ENCODE data around the gene GLIS1. TPM values are rescaled to one million over a fixed set of nuclear protein-coding genes. Genes with fewer than 3 reads are reported as not detected.
A peak's percentile ranks its signal among the peaks of the same experiment; 100 is the strongest.
"Not testable (repeated sequence)": the region's sequence is repeated elsewhere in the genome, so short reads cannot be mapped to it uniquely, and the experiment has no call there.

GLIS1 gene
- total RNA-seq, 1 donor from 2014 or later: 1.6 TPM

GRCh38 chr1:53558739-53559315 lies 180.1 kb downstream of the GLIS1 start:
- Mint-ChIP-seq H3K4me3 (no peak overlapping the region), H3K27ac (no peak overlapping the region), H3K36me3 (no peaks in the 10 kb centered on the region), H3K9me3 (no peaks in the 10 kb centered on the region), H3K27me3 (ENCODE audit: low read depth) (peaks cover 2% of the 10 kb centered on the region), H3K4me1 (peaks cover 10% of the 10 kb centered on the region)
- TF ChIP-seq CTCF (IDR thresholded peaks at IDR 0.05; ENCODE audit: unreplicated experiment): no peak
- peak in 1 of 2 experiments; percentile 3 for DNase-seq (ENCODE audit: low spot score in 2 of 2, unreplicated experiment in 2 of 2)

- Mint-ChIP-seq H3K27ac (no peak overlapping the region), H3K27me3 (ENCODE audit: low read depth) (peaks cover 6% of the 10 kb centered on the region), H3K36me3 (no peaks in the 10 kb centered on the region), H3K4me1 (peaks cover 4% of the 10 kb centered on the region), H3K4me3 (no peak overlapping the region), H3K9me3 (no peaks in the 10 kb centered on the region)
- DNase-seq (ENCODE audit: low spot score in 2 of 2, unreplicated experiment in 2 of 2): peak in 1 of 2 experiments; percentile 7
- no peak for TF ChIP-seq CTCF (IDR thresholded peaks at IDR 0.05; ENCODE audit: unreplicated experiment)
Observed at GRCh38 chr1:53557830-53558738, 180.9 kb downstream of the GLIS1 start.

- no peaks in the 10 kb centered on the region for H3K36me3 Mint-ChIP-seq
- H3K27ac Mint-ChIP-seq: no peak overlapping the region
- TF ChIP-seq CTCF (IDR thresholded peaks at IDR 0.05; ENCODE audit: unreplicated experiment): no peak
- peaks cover 6% of the 10 kb centered on the region for H3K27me3 Mint-ChIP-seq (ENCODE audit: low read depth)
- DNase-seq (ENCODE audit: low spot score in 2 of 2, unreplicated experiment in 2 of 2): peak in 1 of 2 experiments; percentile 5
- H3K9me3 Mint-ChIP-seq: no peaks in the 10 kb centered on the region
- no peak overlapping the region for H3K4me3 Mint-ChIP-seq
- peaks cover 3% of the 10 kb centered on the region for H3K4me1 Mint-ChIP-seq
Observed at GRCh38 chr1:53557369-53557768, 181.6 kb downstream of the GLIS1 start.

- Mint-ChIP-seq H3K36me3 (no peaks in the 10 kb centered on the region), H3K27me3 (ENCODE audit: low read depth) (peaks cover 6% of the 10 kb centered on the region), H3K4me3 (no peak overlapping the region), H3K27ac (no peak overlapping the region), H3K4me1 (no peaks in the 10 kb centered on the region), H3K9me3 (no peaks in the 10 kb centered on the region)
- TF ChIP-seq CTCF (IDR thresholded peaks at IDR 0.05; ENCODE audit: unreplicated experiment): no peak
- DNase-seq (ENCODE audit: low spot score in 2 of 2, unreplicated experiment in 2 of 2): no peak
Observed at GRCh38 chr1:53556657-53557227, 182.2 kb downstream of the GLIS1 start.

GRCh38 chr1:53555620-53556326 lies 183.2 kb downstream of the GLIS1 start:
- DNase-seq (ENCODE audit: low spot score in 2 of 2, unreplicated experiment in 2 of 2); H3K27me3 Mint-ChIP-seq (ENCODE audit: low read depth); H3K36me3 Mint-ChIP-seq; H3K9me3 Mint-ChIP-seq; H3K4me3 Mint-ChIP-seq; H3K4me1 Mint-ChIP-seq; H3K27ac Mint-ChIP-seq: not testable (repeated sequence)

Data from mesothelial cell of epicardium (in vitro differentiated cells).